HG02938 (cell line): ENCODE measurements around the gene VEGFB.

Experiments
- ATAC-seq: cut with Tn5 transposase; IDR thresholded peaks from one replicate; pipeline ENCODE4 v1.9.1; 2021; ENCODE audit warnings: mild to moderate bottlenecking, moderate library complexity; ENCODE audit not compliant: unreplicated experiment

VEGFB gene

GRCh38 chr11:64233913-64234586 is at the start of gene VEGFB:
TSS of gene VEGFB (plus strand) at chr11:64234584. CDS start at chr11:64234834, 250 bp downstream.
- ATAC-seq, result no peak

GRCh38 chr11:64185175-64185692 is 49.1 kb upstream of the VEGFB start:
- peak; percentile 1 for ATAC-seq

GRCh38 chr11:64185693-64186491 is 48.5 kb upstream of the VEGFB start, which contains the start of gene STIP1:
TSS of gene STIP1 (plus strand) at chr11:64186171. CDS start at chr11:64186262, 91 bp downstream.
- peak; percentile 78 for ATAC-seq

- ATAC-seq, result no peak
Measured at GRCh38 chr11:64186492-64187165, 47.8 kb upstream of the VEGFB start.

- ATAC-seq, result no peak
Measured at GRCh38 chr11:64192434-64192833, 42.0 kb upstream of the VEGFB start.

- ATAC-seq, result no peak
Measured at GRCh38 chr11:64196626-64197025, 37.8 kb upstream of the VEGFB start.

GRCh38 chr11:64198511-64198910 is 35.9 kb upstream of the VEGFB start:
- ATAC-seq, result no peak

- ATAC-seq, result no peak
Measured at GRCh38 chr11:64201543-64201942, 32.8 kb upstream of the VEGFB start.

- no peak for ATAC-seq
Measured at GRCh38 chr11:64202992-64203391, 31.4 kb upstream of the VEGFB start.

- ATAC-seq, result no peak
Measured at GRCh38 chr11:64203421-64204079, 30.8 kb upstream of the VEGFB start.

- ATAC-seq, result no peak
Measured at GRCh38 chr11:64204080-64204440, 30.3 kb upstream of the VEGFB start.

- no peak for ATAC-seq
Measured at GRCh38 chr11:64204464-64204989, 29.9 kb upstream of the VEGFB start.

GRCh38 chr11:64206457-64207255 is 27.7 kb upstream of the VEGFB start, which contains the start of gene FERMT3:
TSS of gene FERMT3 (plus strand) at chr11:64206721. CDS start at chr11:64207365, 644 bp downstream.
- ATAC-seq, result no peak

GRCh38 chr11:64207256-64208085 is 26.9 kb upstream of the VEGFB start:
- peak; percentile 69 for ATAC-seq

GRCh38 chr11:64208086-64208795 is 26.1 kb upstream of the VEGFB start:
- peak; percentile 8 for ATAC-seq

- no peak for ATAC-seq
Measured at GRCh38 chr11:64208796-64209562, 25.4 kb upstream of the VEGFB start.

GRCh38 chr11:64209563-64209843 is 24.9 kb upstream of the VEGFB start:
- ATAC-seq, result no peak
